IPS-NIHi7 (cell line): ENCODE measurements around the gene CARD14.
A peak's percentile ranks its signal among the peaks of the same experiment; 100 is the strongest.

Experiments
- DNase-seq: peaks from one replicate; pipeline ENCODE4 v3.0.0; 2012; ENCODE audit warnings: mixed read lengths; ENCODE audit errors: extremely low spot score

Gene CARD14

DNA sequence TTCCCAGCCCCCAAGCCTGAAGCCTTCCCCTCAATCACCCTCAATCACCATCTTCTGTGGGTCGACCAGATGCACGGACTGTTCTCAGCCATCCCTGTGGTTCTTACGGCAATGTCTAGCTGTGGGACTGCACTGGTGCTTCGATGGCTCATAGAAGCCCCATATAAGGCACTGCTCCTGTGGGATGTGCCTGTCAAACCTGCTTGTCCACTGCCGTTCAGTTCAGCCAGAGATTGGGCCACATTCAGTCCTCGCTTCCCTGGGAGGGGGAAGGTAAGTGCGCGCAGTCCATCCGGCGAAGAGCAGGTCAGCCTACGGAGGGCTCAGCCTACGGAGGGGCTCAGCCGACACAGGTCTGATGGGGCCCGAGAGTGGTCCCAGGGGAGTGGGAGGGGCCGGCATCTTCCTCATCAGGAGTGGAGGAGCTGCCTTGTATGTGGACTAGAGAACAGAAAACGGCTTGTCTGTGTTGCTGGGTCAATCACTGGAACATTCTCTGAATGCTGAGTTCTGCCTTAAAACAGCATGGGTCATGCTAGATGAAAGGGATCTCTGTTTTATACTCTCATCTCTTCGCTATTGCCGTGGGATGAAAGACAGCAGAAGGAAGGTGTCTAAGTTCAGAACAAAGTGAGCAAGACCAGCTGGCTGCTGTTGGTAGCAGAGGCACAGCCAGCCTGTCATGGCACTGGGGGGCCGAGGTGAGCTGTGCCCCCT, at the start of gene CARD14:
TSS of gene CARD14 (plus strand) at position 247 of the 717 bp plus-strand sequence. CDS start 11,409 bp downstream, outside the sequence.
- DNase-seq: no peak

DNA sequence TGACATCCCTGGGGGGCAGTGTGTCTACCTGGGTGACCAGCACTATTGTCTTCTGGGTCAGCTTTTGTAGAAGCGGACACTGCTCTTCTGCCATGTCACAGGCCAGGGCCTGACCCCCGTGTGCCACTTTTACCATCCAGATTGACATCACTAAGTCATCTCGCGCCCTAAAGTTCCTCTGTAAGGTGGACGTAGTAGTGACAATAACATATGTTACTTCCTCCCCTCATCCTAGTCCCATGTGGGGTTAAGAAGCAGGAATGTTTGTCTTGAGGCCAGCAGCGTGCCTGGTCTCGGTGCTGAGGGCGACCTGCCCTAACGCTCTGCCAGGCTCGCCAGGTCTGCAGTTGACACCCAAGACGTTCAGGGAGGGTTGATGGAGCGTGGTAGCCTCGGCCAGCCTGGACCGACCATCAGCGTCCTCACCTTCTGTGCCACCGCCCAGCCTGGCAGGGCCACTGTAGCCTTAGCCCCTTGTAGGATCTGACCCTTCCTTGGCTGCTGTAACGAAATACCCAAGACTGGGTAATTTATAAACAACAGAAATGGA, 47.7 kb upstream of the CARD14 start:
- no peak for DNase-seq

DNA sequence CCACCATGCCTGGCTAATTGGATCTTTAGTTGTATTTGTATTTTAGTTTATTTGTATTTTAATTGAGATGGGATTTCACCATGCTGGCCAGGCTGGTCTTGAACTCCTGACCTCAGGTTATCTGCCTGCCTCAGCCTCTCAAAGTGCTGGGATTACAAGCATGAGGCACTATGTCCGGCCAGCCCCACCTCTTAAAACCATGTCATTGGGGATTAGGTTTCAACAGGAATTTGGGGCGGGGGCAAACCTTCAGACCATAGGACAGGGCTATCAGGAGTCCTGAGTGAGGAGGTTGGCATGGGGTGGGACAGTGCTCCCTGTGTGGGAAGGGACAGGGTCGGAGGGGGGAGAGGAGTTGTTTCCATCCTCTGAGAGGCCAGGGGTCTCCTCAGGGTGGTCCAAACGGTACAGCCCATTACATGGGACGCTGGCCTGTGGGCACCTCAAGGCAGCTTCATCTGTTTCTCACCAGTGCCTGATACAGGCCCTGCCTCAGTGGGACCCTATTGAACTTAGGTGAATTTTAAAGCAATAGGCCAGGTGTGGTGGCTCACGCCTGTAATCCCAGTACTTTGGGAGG, 46.8 kb upstream of the CARD14 start:
- DNase-seq: no peak

DNA sequence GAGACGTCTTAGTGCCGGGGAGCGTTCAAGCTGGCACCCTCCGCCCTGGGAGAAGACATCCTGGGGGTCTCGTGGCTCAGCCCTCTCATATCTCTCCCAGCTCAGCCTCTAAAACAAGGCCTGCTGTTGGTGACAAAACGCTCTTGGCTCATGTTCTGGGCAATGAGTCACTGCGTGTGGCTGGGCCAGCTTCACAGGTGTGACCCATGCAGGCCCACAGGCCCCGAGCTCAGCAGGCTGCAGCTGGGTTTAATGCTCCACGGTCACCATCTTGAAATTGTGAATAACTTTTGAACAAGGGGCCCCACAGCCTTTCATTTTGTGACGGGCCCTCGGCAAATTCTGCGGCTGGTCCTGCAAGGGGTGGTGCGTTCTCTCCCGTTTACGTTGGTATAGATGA, 46.0 kb upstream of the CARD14 start:
- DNase-seq: no peak

DNA sequence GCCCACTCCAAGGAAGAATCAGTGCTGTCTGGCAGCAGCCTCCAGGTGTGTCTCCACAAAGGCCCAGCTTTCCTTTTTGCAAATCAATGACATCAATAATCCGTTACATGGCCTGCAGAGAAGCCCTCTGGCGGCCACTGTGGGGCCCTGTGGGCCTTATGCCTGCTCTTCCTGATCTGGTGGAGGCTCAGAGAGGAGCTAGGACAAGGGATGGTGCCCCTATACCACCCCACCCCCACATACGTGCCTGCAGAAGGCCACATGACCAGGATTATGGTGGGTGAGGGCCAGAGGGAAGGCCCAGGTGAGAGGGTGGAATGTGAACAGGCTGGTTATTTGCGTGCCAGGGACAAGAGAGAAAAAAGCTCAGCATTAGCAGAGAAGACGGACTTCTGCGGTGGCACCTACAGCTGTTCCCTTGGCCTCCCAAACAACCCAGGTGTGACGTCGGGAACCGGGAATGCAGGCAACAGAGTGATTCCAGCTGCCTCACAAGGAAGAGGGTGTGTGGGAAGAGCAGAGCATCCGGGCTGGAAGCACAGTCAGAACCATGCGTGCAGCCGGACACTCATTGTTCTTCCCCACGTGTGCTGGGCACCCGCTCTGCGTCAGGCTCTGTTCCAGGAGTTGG, 45.4 kb upstream of the CARD14 start:
- DNase-seq: peak; percentile 85

DNA sequence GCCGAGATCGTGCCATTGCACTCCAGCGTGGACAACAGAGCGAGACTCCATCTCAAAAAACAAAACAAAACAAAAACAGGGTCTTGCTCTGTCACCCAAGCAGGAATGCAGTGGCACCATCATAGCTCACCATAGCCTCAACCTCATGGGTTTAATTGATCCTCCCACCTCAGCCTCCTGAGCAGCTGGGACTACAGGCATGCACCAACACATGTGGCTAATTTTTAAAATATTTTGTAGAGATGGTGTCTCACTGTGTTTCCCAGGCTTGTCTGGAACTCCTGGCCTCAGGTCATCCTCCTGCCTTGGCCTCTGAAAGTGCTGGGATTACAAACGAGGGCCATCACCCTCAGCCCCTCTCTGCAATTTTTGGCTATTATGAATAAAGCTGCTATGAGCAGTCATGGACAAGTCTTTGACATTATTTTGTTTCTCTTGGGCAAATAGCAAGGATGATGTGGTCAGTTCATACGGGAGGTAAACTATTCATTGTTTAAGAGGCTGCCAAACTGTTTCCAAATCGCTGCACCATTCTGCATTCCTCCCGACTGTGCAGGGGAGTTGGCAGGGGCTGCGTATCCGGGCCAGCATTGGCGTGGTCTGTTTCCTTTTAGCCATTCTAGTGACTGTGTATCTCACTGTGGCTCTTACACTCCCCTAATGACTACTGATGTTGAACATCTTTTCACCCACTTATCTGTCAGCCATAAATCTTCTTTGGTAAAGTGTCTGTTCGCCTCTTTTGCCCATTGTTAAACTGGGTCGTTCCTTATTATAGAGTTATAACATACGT, 44.0 kb upstream of the CARD14 start:
- no peak for DNase-seq

DNA sequence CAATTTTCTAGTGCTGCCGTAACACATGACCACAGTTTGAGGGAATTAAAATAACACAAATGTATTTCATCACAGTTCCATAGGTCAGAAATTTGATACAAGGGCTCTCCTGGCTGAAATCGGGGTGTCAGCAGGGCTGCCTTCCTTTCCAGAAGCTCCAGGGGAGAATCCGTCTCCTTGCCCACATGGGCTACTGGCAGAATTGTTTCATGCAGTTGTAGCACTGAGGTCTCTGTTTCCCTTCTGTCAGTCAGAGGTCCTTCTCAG, 43.4 kb upstream of the CARD14 start:
- DNase-seq: no peak

DNA sequence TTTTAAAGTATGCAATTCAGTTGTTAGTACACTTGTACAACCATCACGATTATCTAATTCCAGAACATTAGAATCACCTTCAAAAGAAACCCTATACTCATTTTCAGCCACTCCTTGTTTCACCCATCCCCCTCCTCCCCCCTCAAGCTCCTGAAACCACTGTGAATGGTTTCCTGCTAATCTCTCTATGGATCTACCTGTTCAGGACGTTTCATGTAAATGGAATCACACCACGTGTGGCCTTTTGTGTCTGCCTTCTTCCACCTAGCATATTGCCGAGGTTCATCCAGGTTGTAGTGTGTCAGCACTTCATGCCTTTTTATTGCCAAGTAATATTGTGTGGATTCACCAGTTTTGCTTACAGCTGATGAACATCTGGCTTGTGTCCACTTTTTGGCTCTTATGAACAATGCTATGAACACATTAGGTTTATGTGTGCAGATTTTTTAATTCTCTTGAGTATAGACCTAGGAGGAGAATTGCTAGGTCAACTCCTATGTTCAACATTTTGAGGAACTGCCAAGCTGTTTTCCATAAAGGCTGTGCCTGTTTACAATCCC, 40.7 kb upstream of the CARD14 start:
- DNase-seq: no peak

DNA sequence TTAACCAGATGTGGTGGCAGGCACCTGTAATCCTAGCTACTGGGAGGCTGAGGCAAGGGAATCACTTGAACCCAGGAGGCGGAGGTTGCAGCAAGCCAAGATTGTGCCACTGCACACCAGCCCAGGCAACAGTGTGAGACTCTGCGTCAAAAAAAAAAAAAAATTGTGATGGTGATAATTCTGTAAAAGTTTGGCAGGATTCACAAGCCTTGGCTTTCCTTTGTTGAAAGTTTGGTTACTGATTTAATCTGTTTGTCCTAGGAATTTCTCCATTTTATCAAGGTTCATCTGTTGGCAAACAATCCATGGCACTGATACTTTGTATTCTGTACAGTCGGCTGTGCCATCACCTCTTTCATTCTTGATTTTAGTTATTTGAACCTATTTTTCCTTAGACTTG, 38.8 kb upstream of the CARD14 start:
- no peak for DNase-seq

DNA sequence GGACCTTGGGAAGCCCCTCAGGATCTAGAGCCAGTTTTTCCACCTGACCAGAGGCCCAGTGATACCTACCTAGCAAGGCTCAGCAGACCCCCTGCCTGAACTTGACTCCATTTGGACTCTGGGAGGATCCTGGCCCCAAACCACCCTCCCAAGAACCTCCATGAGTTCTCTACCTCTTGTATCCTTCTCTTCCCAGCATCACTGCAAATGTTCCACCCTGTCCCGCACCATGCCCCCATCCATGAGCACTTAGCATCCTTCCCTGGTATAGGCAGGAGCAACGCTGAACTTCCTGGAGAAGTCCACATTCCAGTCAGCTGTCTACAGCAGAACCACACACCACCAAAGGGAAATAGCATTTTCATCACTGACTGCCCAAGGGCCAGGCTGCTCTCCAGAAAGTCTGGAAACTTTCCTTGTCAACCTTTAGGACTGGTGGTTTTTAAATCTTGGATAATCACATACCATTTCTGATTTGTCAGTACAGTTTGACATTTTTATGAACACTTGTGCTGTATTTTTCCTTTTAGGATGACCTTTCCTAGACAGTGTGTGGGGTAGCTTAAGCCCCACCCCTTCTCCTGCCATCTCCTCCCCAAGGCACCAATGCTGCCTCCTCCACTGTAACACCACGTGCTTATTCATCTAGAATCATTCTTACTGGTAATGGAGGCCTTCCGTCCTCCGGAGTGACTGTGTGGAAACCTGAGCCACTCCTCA, 36.8 kb upstream of the CARD14 start:
- DNase-seq: no peak

DNA sequence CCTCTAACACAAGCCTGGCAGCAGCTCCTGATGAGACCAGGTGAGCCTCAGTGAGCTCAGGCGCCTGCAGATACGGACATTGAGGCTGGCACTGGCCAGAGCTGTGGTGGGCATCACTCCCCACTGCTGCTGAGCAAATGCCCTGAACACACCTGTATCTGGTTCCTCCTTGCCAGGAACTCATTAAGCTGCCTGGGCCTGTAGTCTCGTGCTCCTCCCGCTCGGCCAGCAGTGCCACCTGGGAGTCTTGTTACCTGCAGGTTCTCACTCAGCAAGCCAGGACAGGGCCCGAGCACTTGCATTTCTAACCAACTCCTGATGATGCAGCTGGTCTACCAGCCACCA, 36.2 kb upstream of the CARD14 start:
- DNase-seq: no peak

DNA sequence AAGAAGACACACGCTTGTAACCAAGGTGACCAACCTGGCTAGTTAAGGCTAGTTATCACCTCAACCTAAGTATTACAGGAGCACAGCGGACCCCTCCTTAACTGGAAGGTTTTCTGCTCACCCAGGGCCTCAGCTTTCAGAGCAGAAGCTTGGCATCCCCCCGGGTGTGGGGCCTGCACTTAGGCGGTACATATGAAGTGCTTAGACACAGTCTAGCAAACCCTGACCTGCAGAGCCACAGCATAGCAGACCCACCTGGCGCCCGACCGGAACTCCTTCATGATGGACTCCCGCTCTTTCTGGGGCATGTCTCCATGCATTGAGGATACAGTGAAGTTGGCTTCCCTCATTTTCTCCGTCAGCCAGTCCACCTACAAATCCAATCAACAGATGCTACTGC, 32.7 kb upstream of the CARD14 start:
- no peak for DNase-seq

DNA sequence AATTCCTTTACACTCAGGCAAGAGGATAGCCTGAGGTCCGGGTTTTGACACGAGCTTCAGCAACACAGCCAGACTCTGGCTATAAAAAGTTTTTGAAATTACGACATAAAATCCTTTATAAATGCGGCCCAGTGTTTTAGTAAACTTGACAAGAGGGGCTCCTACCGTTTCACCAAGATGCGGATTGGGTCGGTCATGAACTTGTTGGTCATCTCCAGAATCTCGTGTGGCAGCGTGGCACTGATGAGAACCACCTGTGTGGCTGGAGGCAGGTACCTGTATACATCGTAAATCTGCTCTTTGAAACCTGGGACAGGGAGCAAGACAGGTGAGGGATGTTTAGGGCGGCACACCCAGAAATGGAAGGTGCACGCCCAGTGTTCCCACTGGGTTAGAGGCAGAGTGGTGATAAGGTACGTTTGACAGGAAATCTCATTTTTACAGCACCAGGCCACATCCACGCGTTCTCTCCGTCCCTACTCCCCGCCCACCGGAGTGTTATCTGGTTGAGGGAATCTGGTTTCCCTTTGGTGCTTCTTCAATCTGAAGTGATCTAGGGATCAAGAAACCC, 30.9 kb upstream of the CARD14 start:
- no peak for DNase-seq

DNA sequence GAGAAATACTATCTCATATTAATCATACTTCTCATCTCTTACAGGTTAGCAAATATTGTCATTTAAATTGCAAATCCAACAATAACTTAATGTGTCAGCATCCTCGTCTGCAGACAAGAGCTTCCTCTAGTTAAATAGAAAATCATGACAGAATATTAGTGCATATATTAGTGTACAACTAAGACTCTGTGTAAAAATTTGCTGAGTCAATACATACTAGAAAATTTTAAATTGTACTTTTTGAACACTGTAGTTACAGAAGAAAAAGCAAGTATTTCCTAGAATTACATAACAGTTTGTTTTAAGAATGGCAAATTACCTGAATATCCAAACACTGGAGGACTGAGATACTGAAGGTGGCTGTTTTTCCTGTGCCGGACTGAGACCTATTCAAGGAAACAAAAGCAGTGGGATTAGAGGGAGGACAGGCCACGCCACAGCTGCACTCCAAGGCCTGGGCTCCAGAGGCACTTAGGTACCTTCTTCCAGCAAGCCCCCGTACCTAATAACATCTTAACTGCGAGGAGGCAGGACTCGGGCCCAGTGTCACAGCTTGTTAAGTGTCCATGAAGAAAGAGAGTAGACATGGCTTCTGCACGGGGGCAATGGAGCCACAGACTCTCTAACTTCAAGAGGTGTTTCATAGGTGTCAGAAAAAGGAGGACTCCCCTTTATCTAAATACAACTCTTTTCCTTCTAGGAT, 28.2 kb upstream of the CARD14 start:
- no peak for DNase-seq

DNA sequence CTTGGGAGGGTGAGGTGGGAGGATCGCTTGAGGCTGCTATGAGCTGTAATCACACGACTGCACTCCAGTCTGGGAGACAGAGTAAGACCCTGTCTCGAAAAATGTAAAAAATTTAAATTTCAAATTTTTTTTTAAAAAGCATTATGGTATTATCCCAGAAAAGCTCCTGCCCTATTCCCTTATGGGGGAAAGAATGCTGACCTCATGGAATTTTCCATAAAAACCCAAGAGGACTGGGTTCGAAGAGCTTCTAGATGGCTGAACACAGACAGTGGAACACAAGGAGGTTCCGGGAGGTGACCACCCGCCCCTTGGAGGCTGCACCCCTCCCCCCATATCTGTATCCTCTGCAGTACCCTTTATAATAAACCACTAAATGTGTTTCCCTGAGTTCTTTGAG, 26.9 kb upstream of the CARD14 start:
- no peak for DNase-seq

DNA sequence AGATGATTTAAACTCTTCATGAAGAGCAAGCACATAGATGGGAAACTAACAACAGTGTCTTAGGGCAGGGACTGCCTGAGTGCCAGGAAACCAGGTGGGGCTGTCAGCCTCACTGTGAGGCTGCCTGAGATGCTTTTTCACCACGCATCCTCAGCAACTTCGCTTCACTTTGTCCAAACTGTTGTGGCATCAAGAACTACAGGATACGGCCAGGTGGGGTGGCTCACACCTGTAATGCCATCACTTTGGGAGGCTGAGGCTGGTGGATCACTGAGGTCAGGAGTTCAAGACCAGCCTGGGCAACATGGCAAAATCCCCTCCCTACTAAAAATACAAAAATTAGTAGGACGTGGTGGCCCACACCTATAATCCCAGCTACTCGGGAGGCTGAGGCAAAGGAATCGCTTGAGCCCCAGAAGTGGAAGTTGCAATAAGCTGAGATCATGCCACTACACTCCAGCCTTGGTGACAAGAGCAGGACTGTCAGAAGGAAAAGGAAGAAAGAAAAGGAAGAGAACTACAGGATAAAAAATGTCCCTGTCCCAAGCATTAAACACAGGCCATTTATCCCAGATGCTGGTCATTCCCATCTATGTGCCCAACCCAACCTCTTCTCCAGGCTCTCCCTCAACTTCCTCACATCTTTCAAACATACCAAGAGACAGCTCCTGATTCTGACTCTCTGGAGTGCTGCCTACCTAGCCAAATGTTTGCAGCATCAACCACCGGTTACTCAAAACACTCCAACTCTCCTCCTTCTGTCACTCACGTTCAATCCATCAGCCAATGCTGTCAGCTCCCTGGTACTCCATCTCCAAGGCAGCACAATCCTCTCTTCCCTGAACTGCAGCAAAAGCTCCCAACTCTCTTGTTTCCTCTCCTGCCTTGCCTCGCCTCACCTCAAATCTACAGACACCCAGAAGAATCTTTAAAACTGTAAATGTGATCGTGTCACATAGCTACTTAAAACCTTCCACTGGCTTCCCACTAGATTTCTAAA, 24.5 kb upstream of the CARD14 start:
- no peak for DNase-seq

DNA sequence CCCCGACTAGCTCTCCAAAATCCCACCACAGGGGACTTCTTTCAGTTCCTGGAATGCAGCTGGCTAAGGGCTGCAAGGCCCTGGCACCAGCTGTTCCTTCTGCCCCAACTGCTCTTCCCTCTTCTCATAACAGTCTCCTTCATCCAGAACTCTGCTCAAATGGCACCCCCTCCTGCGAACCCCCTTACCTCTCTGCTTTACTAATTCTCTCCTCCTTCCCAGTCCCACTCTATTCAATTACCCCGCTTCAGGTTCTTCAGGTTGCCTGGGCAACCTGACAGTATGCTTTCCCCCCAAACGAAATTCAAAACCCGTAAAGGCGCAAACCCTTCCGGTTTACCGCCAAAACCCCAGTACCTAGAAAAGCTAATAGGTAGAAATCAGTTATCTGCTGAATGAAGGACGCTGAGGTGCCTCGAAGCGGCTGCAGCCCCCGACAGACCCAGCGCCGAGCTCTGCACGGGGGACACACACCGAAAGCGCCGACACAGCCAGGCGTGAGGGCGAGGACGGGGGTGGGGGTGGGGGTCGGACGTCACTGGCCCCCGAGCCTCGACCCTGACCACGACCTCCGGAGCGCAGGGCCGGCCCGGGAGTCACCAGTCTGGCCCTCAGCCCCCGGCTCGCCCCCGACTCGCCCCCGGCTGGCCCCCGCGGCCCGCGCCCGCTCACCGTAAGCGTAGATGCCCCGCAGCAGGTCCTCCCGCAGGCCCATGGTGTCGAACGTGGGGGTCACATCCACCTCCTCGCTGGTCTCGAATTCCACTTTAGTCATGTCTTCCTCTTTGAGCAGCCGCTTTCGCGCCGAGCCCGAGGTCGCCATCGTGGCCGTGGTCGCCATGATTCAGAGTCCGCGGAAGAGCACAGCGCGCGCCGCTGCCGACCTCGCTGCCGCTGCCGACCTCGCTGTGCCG, 23.5 kb upstream of the CARD14 start:
- peak; percentile 38 for DNase-seq
